ENCODE data around the gene SLC30A3. TPM values are rescaled to one million over a fixed set of nuclear protein-coding genes. Genes with fewer than 3 reads are reported as not detected.
A peak's percentile ranks its signal among the peaks of the same experiment; 100 is the strongest.

Gene SLC30A3
- total and polyA plus RNA-seq, 2 of the 4 experiments (the other 2 are of a cell fraction) = 0.15 TPM; not detected in 1

DNA sequence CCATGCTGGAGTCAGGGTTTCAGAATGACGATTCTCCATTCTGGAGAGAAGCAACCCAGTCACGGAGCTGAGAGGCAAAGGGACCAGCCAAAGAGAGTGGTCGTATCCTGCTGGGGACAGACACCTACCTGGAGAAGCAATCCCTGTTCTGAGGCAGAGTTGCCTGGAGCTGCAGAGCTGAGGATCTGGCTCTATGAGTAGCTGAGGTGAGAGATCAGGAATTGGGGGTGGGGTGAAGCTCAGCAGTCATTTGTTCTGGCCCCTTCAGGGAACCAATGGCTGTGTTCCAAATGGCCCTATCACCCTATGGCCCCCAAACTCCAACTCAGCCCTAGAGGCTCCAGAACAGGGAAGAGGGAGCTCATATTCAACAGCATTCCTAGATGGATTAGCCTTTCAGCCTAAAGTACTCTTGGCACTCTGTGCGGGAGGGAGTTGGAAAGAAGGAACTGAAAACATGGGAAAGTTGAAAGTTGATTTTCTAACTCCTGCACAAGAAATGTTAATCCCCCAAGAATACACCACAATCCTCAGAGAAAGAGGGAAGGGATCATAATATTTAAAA lies 54.3 kb downstream of the SLC30A3 start:
- Histone ChIP-seq H2AK5ac (ENCODE audit: low read depth, low read length) (no peak overlapping the region), H3K23ac (ENCODE audit: low read depth, low read length) (no peak overlapping the region), H4K8ac (ENCODE audit: low read depth in 2 of 2, low read length in 2 of 2) (no peak overlapping the region), H2AK9ac (replicated peaks; ENCODE audit: low read depth, low read length, poor library complexity) (peak overlapping the region; percentile 57), H3K4me1 (ENCODE audit: control insufficient read depth, insufficient read depth, low read length) (peaks cover 6% of the 10 kb centered on the region), H4K91ac (ENCODE audit: insufficient read depth, low read depth, low read length) (no peak overlapping the region), H2BK120ac (ENCODE audit: low read depth, low read length) (no peak overlapping the region), H3K36me3 (ENCODE audit: control insufficient read depth, insufficient read depth, low read length) (peaks cover 38% of the 10 kb centered on the region), H3K79me1 (ENCODE audit: low read depth in 1 of 2, low read length in 2 of 2) (peaks cover 18 to 19% of the 10 kb centered on the region in 2 experiments), H3K27me3 (ENCODE audit: control insufficient read depth, insufficient read depth, low read length) (no peaks in the 10 kb centered on the region), H3K9ac (ENCODE audit: low read depth, low read length) (no peak overlapping the region), H3K18ac (ENCODE audit: low read depth, low read length) (no peak overlapping the region), H2BK5ac (ENCODE audit: low read depth, low read length, poor library complexity, severe bottlenecking) (no peak overlapping the region), H3K4me3 (ENCODE audit: insufficient read depth, low read depth, low read length) (no peak overlapping the region), H3K56ac (ENCODE audit: extremely low read depth, insufficient read depth, low read length) (no peak overlapping the region), H4K20me1 (ENCODE audit: insufficient read depth, low read length) (no peaks in the 10 kb centered on the region), H3K4ac (ENCODE audit: low read depth, low read length) (no peak overlapping the region), H3K27ac (ENCODE audit: insufficient read depth, low read length) (no peak overlapping the region), H3K9me3 (ENCODE audit: control insufficient read depth, insufficient read depth, low read length) (no peaks in the 10 kb centered on the region), H3K4me2 (ENCODE audit: low read depth, low read length) (no peak overlapping the region), H3K14ac (replicated peaks; ENCODE audit: low read depth, low read length) (no peak overlapping the region), H2BK20ac (ENCODE audit: low read depth, low read length) (no peak overlapping the region), H2AFZ (replicated peaks; ENCODE audit: low read length, poor library complexity) (no peak overlapping the region), H2BK15ac (ENCODE audit: low read depth, low read length) (no peak overlapping the region), H4K5ac (ENCODE audit: low read depth, low read length) (no peak overlapping the region), H3K9me1 (ENCODE audit: insufficient read depth, low read length) (peaks cover under 1% of the 10 kb centered on the region; the same call in 1 of the 2 replicates)
- intact Hi-C loops (cut with micrococcal nuclease) (no loop called here), dilution Hi-C loops (cut with HindIII; ENCODE audit: low sequenced_read_pairs, unreplicated experiment) (no loop called here), in situ Hi-C loops (cut with MboI; ENCODE audit: low sequenced_read_pairs) (no loop called here)
- ChIA-PET POLR2A (ENCODE audit: unreplicated experiment) (no interaction called here), CTCF (no interaction called here)
- DNase-seq (no peak), ATAC-seq (ENCODE audit: low read depth) (no peak)
- 75% methylated on average over 3 of the region's 4 CpGs; no CpG with 5 or more reads in 1 of the 2 experiments for WGBS, 2 experiments (ENCODE audit: extremely low coverage in 2 of 2, insufficient read length in 1 of 2)
- TF ChIP-seq RFX5 (IDR thresholded peaks at IDR 0.05; ENCODE audit: low read depth, low read length) = no peak
- no TSS peak for BruUV-seq (replicated peaks)

Measured in IMR-90 (cell line).